GM23248 (cell line): ENCODE results near the gene PIP5K1C. TPM values are rescaled to one million over a fixed set of nuclear protein-coding genes. Genes with fewer than 3 reads are reported as not detected.
A peak's percentile ranks its signal among the peaks of the same experiment; 100 is the strongest.

Source experiments
- DNase-seq: peaks from one replicate; pipeline ENCODE4 v3.0.0-alpha.2; 2015
- H2AFZ ChIP-seq: fragments of 200-600 bp; sonication (generic); 2 replicates; pipeline ENCODE4 v1.6.1; 2016; ENCODE audit warnings: antibody characterized with exemption
- H3F3A ChIP-seq: fragments of 200-600 bp; sonication (generic); 2 replicates; pipeline ENCODE4 v1.6.1; 2016; ENCODE audit warnings: mild to moderate bottlenecking, antibody characterized with exemption, mixed run types; ENCODE audit not compliant: insufficient read depth
- H3K27ac ChIP-seq: fragments of 200-600 bp; sonication (generic); 2 replicates; pipeline ENCODE4 v1.5.1; 2016; ENCODE audit warnings: mild to moderate bottlenecking
- H3K27me3 ChIP-seq: fragments of 200-600 bp; sonication (generic); replicated peaks from 2 replicates; pipeline ENCODE4 v1.6.1; 2016; ENCODE audit warnings: mild to moderate bottlenecking; ENCODE audit not compliant: insufficient read depth
- H3K36me3 ChIP-seq: fragments of 200-600 bp; sonication (generic); 2 replicates; pipeline ENCODE4 v1.6.1; 2016; ENCODE audit warnings: low read depth, mild to moderate bottlenecking
- H3K4me1 ChIP-seq: fragments of 200-600 bp; sonication (generic); 2 replicates; pipeline ENCODE4 v1.6.1; 2016; ENCODE audit warnings: mild to moderate bottlenecking; ENCODE audit not compliant: insufficient read depth
- H3K4me2 ChIP-seq: fragments of 200-600 bp; sonication (generic); one replicate; pipeline ENCODE4 v1.6.1; 2016; ENCODE audit warnings: mild to moderate bottlenecking; ENCODE audit not compliant: unreplicated experiment
- H3K4me3 ChIP-seq: fragments of 200-600 bp; sonication (generic); 2 replicates; pipeline ENCODE4 v1.5.1; 2016; ENCODE audit warnings: mild to moderate bottlenecking
- H3K79me2 ChIP-seq: fragments of 200-600 bp; sonication (generic); 2 replicates; pipeline ENCODE4 v1.6.1; 2016; ENCODE audit warnings: mild to moderate bottlenecking; ENCODE audit not compliant: insufficient read depth
- H3K9ac ChIP-seq: fragments of 200-600 bp; sonication (generic); 2 replicates; pipeline ENCODE4 v1.6.1; 2016; ENCODE audit warnings: mild to moderate bottlenecking
- H3K9me2 ChIP-seq: fragments of 200-600 bp; sonication (generic); 2 replicates; pipeline ENCODE4 v1.6.1; 2016; ENCODE audit warnings: mixed run types, mild to moderate bottlenecking, moderate library complexity; ENCODE audit not compliant: insufficient read depth
- H3K9me3 ChIP-seq: fragments of 200-600 bp; sonication (generic); one replicate; pipeline ENCODE4 v1.6.1; 2017; ENCODE audit warnings: low read depth
- H4K20me1 ChIP-seq: fragments of 200-600 bp; sonication (generic); 2 replicates; pipeline ENCODE4 v1.6.0; 2016; ENCODE audit not compliant: insufficient read depth
- EZH2 ChIP-seq: fragments of 200-600 bp; sonication (generic); IDR thresholded peaks from 2 replicates; pipeline ENCODE4 v1.6.1; 2018; ENCODE audit warnings: antibody characterized with exemption, mild to moderate bottlenecking; ENCODE audit not compliant: insufficient read depth, poor library complexity, severe bottlenecking
- EZH2phosphoT487 ChIP-seq: fragments of 200-600 bp; sonication (generic); IDR thresholded peaks from 2 replicates; pipeline ENCODE4 v1.6.1; 2018; ENCODE audit warnings: antibody characterized with exemption, moderate library complexity, mild to moderate bottlenecking, low read depth; ENCODE audit not compliant: insufficient read depth
- WGBS, 2 experiments: methylation state at CpG; one replicate each; pipeline ENCODE4 v1.1.6; 2015 to 2017; ENCODE audit warnings: low lambda C conversion rate in 2 of 2, low coverage in 1 of 2; ENCODE audit errors: missing lambda C conversion rate in 2 of 2; 5-methylcytosine and 5-hydroxymethylcytosine counted together
- in situ Hi-C: fragments of 300-500 bp; cut with MboI; formaldehyde crosslinking; loops from 2 replicates; pipeline ENCODE4 v1.15.0; 2020
- polyA plus RNA-seq: library from polyadenylated mRNA; unstranded; fragments of >200 nt; fragmentation: Nextera tagmentation; extraction: Ambion mirVana; gene quantifications from 2 replicates; pipeline ENCODE4 v1.2.1, GENCODE V29; 2016
- total RNA-seq: library from RNA; depleted of rRNA; stranded (reverse); fragments of >200 nt; shearing (Covaris generic); gene quantifications from 2 replicates; pipeline ENCODE4 v1.2.3, GENCODE V29; 2014

Gene PIP5K1C
- total and polyA plus RNA-seq, 2 experiments from 2014 or later, result 31.2 to 34.0 TPM

DNA sequence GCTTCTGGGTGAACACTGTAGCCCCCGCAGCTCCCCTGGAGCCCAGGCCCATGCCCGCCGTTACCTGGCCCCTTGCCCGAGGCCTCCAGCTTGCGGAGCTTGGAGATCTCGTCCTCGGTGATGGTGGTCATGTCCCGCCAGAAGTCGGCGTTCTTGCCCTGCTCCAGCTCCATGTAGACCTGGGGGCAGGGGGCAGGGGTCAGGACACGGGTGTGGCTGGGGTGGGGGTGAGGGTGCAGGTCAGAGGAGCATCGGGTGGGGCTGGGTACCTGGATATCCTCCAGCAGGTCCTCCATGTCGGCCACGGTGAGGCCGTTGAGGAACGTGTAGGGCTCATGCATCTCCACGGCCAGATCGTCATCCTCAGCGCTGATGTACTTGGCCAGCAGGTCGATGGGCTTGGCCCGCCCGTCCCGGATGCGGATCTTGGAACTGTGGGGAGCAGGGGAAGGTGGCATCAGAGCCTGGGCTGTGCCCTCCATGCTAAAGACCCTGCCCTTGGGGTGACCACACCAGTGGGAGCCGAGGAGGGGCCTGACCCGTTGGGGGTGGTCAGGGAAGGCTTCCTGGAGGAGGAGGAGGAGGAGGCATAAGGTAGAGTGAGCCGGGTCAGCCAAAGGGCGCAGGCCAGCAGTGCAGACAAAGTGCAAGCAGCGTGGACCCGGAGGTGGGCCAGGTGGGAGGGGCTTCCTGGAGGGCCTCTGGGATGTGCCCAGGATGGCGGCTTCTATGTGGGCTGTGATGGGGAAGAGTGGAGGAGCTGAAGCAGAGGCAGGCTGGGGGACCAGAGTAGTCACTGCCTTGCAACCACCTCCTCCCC lies 81.2 kb downstream of the PIP5K1C start:
- Histone ChIP-seq H3K9me3 (no peaks in the 10 kb centered on the region), H3K36me3 (no peaks in the 10 kb centered on the region), H2AFZ (no peak overlapping the region), H3K9me2 (no peaks in the 10 kb centered on the region), H4K20me1 (no peaks in the 10 kb centered on the region), H3K4me1 (no peaks in the 10 kb centered on the region), H3F3A (no peaks in the 10 kb centered on the region), H3K27ac (no peak overlapping the region), H3K27me3 (no peaks in the 10 kb centered on the region), H3K79me2 (peaks cover 16% of the 10 kb centered on the region), H3K9ac (no peak overlapping the region), H3K4me3 (no peak overlapping the region), H3K4me2 (no peak overlapping the region)
- no peak for TF ChIP-seq EZH2
- TF ChIP-seq EZH2phosphoT487, result no peak
- in situ Hi-C loops, result loop anchor here (25.0 kb wide), 1 partner anchor 307 kb away; no protein-coding TSS in a partner anchor
- no peak for DNase-seq
- WGBS, 2 experiments, result 72 to 81% methylated on average over 22 to 26 of the region's 31 CpGs

DNA sequence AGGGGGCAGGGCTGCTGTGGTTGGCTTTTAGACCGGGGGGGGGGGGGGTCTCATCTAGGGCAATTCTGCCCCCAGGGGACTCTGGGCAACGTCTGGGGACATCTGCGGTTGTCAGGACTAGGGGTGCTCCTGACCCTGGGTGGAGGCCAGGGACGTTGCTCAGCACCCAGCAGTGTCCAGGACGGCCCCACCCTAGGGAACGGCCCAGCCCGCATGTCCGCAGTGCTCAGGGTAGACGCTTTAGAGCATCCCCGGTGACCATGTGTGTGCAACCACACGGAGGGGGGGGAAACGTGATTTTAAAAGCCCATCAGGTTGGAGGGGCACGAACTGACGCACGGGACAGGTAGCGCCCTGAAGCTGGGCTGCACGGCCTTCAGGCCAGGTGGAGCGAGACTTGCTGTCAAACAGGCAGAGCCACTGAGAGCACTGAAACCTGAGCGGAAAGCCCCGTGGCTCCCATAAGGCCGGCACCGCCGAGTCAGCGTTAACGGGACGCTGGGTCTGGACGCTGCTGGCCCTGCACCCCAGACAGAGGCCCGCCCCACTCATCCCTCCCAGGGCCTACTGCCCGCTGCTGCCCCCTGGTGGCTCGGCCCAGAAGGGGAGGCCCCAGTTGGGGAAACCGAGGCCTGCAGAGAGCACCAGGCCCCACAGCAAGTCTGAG lies 82.0 kb downstream of the PIP5K1C start:
- DNase-seq, result peak; percentile 82
- Histone ChIP-seq H3K9ac (no peak overlapping the region), H3K36me3 (no peaks in the 10 kb centered on the region), H3K27ac (no peak overlapping the region), H3K9me2 (no peaks in the 10 kb centered on the region), H3K4me3 (no peak overlapping the region), H3K27me3 (no peaks in the 10 kb centered on the region), H3K79me2 (0 out of 2 replicates have a peak, but pooled peaks cover 8% of the 10 kb centered on the region), H3K4me2 (no peak overlapping the region), H3K9me3 (no peaks in the 10 kb centered on the region), H2AFZ (no peak overlapping the region), H3F3A (no peaks in the 10 kb centered on the region), H3K4me1 (no peaks in the 10 kb centered on the region), H4K20me1 (no peaks in the 10 kb centered on the region)
- in situ Hi-C loops, result loop anchor here (25.0 kb wide), 1 partner anchor 306 kb away; no protein-coding TSS in a partner anchor
- TF ChIP-seq EZH2phosphoT487, result no peak
- TF ChIP-seq EZH2, result no peak
- 30 to 40% methylated on average over 26 to 28 of the region's 31 CpGs for WGBS, 2 experiments

DNA sequence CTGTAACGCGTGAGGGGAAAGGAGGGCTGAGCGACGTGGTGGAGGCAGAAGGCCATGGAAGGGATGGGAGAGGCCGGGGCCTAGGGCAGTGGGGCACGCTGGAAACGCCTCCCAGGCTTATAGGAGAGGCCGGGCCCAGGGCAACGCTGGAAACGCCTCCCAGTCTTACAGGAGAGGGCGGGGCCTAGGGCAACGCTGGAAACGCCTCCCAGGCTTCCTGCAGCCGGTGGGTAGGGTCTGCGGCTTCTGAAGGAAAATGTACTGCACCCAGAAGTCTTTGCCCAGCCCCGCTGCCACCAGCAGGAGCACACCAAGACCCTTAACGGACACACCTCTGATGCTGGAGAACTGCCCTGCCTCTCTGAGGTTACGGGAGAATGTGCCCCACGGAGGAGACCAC lies 82.8 kb downstream of the PIP5K1C start:
- Histone ChIP-seq H3K36me3 (no peaks in the 10 kb centered on the region), H2AFZ (no peak overlapping the region), H3K9me2 (no peaks in the 10 kb centered on the region), H3K4me1 (no peaks in the 10 kb centered on the region), H3K4me3 (no peak overlapping the region), H3K79me2 (0 out of 2 replicates have a peak, but pooled peaks cover 4% of the 10 kb centered on the region), H3K9ac (no peak overlapping the region), H3F3A (no peaks in the 10 kb centered on the region), H3K27ac (no peak overlapping the region), H4K20me1 (no peaks in the 10 kb centered on the region), H3K27me3 (no peaks in the 10 kb centered on the region), H3K9me3 (no peaks in the 10 kb centered on the region), H3K4me2 (no peak overlapping the region)
- WGBS, 2 experiments, result 92 to 95% methylated on average over 17 to 19 of the region's 19 CpGs
- no peak for TF ChIP-seq EZH2phosphoT487
- no peak for TF ChIP-seq EZH2
- in situ Hi-C loops, result loop anchor here (25.0 kb wide), 1 partner anchor 305 kb away; no protein-coding TSS in a partner anchor
- DNase-seq, result no peak

DNA sequence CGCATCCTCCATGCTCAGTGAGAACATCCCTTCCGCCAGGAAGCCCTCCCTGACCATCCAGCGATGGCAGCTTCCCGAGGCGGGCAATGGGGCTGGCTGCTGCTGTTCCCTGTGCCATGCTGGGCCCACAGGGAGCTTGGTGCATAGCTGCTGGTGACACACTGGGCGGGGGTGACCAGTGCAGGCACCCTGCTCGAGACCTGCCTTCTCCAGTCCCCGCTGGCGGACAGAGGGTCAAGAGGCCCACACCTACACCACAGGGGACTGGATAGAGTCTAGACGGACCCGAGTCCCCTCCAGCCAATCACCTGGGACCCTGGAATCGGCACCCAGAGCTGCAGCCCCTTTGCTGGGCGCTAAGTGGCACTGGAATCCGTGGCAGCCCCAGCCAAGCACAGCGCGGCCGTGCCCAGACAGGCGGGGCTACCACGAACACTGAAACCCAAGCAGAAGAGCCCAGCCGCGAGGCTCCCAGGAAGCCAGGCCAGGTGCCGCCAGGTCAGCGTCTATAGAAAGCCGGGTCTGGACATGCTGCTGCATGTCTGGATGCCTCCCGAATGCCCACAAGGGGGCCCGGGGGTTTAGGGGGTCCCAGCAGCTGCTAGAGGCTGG lies 84.6 kb downstream of the PIP5K1C start:
- Histone ChIP-seq H3F3A (no peaks in the 10 kb centered on the region), H3K79me2 (no peaks in the 10 kb centered on the region), H3K9me3 (no peaks in the 10 kb centered on the region), H3K9ac (no peak overlapping the region), H4K20me1 (no peaks in the 10 kb centered on the region), H3K27me3 (no peaks in the 10 kb centered on the region), H3K4me3 (no peak overlapping the region), H3K4me1 (no peaks in the 10 kb centered on the region), H2AFZ (no peak overlapping the region), H3K27ac (no peak overlapping the region), H3K9me2 (no peaks in the 10 kb centered on the region), H3K36me3 (no peaks in the 10 kb centered on the region), H3K4me2 (no peak overlapping the region)
- DNase-seq, result no peak
- 92 to 97% methylated on average over 22 to 25 of the region's 26 CpGs for WGBS, 2 experiments
- TF ChIP-seq EZH2 (no peak), EZH2phosphoT487 (no peak)
- in situ Hi-C loops, result loop anchor here (25.0 kb wide), 1 partner anchor 303 kb away; no protein-coding TSS in a partner anchor
